GM19463 (cell line): ENCODE measurements around the gene STRN.
"Not testable (repeated sequence)": the region's sequence is repeated elsewhere in the genome, so short reads cannot be mapped to it uniquely, and the experiment has no call there.

Experiments used
- ATAC-seq: cut with Tn5 transposase; IDR thresholded peaks from one replicate; pipeline ENCODE4 v1.9.1; 2021; ENCODE audit warnings: mild to moderate bottlenecking, moderate library complexity; ENCODE audit not compliant: unreplicated experiment

STRN gene

DNA sequence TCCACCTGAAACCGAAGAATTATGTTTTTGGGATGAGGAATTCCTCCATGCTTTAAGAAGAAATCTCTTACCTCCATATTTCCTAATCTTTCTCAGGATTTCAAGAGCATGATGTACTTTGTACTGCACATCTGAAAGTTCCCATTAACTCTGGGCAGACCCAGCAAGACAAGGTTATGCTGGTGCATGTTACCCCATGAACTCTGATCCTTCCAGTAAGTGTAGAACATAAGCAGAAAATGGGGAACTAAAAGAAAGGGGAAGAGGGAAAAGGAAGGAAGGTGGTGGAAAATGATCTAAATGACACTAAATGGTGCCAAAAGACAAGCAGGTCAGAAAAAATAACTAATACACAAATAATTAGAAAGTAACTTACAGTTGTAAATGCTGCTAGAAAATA is 50.7 kb downstream of the STRN start:
- no peak for ATAC-seq

- no peak for ATAC-seq
These were observed 53.6 kb downstream of the STRN start for GRCh38 chr2:36912695-36913094.

- ATAC-seq, result no peak
These were observed 55.3 kb downstream of the STRN start for GRCh38 chr2:36911012-36911411.

- no peak for ATAC-seq
These were observed 60.1 kb downstream of the STRN start for GRCh38 chr2:36906277-36906676.

- ATAC-seq, result no peak
These were observed 61.7 kb downstream of the STRN start for GRCh38 chr2:36904636-36905035.

GRCh38 chr2:36902385-36903120 is 63.8 kb downstream of the STRN start:
- no peak for ATAC-seq

DNA sequence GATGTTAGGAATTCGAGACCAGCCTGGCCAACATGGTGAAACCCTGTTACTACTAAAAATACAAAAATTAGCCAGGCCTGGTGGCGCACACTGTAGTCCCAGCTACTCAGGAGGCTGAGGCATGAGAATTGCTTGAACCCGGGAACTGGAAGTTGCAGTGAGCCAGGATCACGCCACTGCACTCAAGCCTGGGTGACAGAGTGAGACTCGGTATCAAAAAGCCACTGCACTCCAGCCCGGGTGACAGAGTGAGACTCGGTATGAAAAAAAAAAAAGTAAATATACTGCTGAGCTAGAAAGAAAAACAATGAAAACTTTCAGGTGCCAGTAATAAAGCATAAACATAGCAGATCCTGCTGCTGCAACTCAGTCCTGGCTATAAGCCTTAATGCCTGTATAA is 73.5 kb downstream of the STRN start:
- no peak for ATAC-seq

- no peak for ATAC-seq
These were observed 76.5 kb downstream of the STRN start for GRCh38 chr2:36889795-36890194.

DNA sequence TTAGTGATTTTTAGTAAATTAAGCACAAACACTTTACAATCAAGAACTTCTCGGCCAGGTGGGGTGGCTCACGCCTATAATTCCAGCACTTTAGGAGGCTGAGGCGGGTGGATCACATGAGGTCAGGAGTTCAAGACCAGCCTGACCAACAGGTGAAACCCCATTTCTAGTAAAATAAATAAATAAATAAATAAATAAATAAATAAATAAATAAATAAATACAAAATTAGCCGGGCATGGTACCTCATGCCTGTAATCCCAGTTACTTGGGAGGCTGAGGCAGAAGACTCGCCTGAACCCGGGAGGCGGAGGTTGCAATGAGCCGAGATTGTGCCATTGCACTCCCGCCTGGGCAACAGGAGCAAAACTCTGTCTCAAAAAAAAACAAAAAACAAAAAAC is 79.2 kb downstream of the STRN start:
- ATAC-seq, result not testable (repeated sequence)

GRCh38 chr2:36886664-36887063 is 79.7 kb downstream of the STRN start:
- ATAC-seq, result no peak

- ATAC-seq, result no peak
These were observed 80.7 kb downstream of the STRN start for GRCh38 chr2:36885605-36886004.

DNA sequence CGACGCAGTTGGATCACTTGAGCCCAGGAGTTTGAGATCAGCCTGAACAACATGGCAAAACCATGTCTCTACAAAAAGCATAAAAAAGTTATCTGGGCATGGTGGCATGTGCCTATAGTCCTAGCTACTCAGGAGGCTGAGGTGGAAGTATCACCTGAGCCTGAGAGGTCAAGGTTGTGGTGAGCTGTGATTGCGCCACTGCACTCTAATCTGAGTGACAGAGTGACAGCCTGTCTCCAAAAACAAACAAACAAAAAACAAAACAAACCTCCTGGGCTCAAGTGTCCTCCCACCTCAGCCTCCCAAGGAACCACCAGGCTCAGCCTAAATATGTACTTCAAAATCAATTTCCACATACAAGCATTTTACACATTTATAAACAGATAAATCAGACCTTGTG is 83.8 kb downstream of the STRN start:
- no peak for ATAC-seq

DNA sequence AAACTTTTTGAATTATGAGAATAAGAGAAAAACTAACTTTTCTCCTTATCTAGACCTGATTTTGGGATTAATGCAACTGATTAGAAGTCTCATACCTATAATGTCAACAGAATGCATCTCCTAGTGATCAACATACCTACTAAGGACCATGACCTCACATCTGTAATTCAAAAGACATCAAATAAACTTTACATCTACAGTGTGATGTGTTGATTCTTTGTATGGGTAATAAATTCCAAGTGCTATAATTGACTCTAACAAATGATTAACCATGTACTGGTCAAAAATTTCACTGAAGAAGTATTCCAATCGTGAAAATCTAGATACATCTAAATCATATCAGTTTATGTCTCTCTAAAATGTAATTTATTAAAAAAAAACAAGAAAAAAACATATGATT is 84.5 kb downstream of the STRN start:
- ATAC-seq, result no peak

DNA sequence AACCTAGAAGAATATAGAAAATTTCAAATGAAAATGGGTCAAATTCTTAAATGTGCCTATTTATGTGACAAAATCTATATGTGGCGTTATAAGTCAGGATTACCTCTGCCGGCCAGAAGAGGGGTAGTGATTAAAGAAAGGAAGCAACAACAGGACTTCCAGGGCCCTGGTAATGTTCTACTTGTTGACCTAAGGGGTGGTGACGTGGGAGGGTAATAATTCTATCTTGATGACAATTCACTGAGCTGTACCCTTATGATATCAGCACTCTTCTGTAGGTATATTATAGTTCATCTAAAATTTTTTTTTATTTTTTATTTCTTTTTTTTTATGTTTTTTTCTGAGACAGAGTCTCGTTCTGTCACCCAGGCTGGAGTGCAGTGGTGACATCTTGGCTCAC is 87.9 kb downstream of the STRN start:
- no peak for ATAC-seq

DNA sequence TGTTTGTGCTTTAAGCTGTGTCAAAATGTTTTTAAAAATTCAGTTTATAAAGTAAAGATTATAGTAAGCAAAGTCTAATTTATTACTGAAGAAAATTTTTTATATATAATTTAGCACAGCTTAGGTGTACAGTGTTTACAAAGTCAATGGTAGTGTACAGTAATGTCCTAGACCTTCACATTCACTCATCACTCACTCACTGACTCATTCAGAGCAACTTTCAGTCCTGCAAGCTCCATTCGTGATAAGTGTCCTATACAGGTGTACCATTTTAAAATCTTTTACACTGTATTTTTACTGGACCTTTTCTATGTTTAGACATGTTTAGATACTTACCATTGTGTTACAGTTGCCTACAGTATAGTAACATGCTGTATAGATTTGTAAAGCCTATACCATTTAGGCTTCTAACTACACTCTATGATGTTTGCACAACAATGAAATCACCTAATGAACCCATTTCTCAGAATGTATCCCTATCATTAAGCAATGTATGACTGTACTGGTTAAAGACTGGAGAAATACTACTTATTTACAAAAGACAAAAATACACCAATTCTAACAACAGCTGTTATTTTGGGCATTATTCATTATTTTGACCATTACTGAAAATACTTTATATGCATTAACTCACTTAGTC is 95.1 kb downstream of the STRN start:
- peak; percentile 50 for ATAC-seq

DNA sequence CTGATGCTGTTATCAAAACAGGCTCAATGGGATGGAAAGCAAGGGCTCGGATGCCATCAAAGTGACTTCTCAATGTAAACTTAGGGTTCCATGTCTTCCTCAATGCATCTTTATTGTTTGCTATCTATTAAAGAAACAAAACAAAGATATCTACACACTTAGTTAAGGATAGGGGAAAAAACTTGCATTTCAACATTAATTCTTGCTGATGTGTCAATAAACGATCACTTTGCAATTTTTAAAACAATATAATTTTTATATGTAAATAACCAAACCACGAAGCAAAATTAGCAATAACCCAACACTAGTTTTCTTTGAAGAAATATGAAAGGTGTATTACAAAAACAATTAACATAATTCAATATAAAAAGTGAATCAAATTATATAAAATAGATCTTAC is 96.7 kb downstream of the STRN start:
- ATAC-seq, result no peak

GRCh38 chr2:36861896-36862295 is 104.4 kb downstream of the STRN start:
- no peak for ATAC-seq

GRCh38 chr2:36859366-36859792 is 107.0 kb downstream of the STRN start:
- ATAC-seq, result peak; percentile 13

DNA sequence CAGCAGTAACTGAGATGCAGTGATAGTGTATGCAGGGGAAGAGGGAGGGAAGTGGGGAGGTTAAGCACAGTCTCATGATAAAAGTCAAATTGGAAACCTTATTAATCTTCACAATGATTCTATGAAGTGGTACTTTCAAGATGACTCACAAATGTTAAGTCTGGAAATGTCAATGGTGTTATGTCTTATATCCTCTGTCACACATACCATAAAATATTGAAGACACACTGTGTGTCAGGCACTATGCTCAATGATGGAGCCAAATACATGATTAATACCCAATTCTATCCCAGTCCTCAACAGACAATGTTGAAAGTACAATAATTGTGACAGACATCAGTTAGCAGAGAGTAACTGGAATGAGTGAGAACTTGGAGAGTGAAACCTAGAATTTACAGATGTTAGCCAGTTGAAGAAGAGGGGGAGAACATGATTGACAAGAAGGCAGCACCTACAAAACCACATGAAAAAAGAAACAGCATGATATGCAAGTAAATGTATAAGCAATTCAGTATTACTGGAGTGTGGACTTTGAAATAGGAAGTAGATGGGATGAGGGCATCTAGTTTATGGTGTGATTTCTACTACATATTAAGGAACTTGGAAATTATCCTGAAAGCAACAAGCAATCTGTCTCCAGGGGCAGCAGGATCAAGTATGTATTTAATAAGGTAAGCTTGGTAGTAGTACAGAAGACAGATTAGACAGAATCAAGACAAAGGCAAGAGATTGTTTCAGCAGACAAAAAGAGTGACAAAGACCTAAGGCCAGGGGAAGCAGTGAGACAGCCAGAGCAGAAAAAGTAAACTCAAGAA is 107.6 kb downstream of the STRN start:
- ATAC-seq, result peak; percentile 60

GRCh38 chr2:36857713-36858112 is 108.6 kb downstream of the STRN start:
- no peak for ATAC-seq

DNA sequence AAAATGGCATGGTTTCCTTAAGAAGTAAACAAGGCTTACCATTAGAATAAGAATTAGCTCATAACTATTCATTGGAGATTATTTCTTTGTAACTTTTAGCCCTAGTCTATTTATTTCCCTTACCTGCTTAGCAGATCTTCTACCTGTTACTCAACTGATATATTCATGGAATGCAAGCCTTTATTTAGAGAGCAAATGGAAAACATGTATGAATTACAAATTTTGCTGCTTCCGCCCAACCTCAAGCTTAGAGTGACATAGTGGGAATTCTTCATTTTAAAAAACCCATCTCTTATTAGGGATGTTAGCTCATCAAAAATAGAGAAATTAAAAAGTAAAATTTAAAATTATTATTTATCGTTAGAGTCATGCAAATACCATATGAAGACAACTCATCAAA is 110.9 kb downstream of the STRN start:
- no peak for ATAC-seq

DNA sequence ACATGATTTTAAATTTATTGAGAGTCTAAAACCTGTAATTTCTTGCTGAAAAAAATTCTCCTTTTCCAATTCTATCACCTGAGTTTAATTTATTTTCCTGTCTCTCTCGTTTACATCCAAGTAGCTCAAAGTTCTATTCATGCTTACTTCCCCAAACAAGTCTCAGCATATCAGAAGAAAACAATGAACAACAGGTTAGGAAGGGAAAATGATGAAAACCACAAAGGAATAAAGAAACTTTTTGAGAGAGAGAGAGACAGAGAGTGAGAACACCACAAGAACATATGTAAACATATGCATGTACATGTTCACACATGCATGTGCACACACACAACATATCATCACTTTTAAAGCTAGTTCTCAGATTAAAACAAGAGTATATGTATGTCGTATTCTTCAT is 112.1 kb downstream of the STRN start:
- no peak for ATAC-seq
